GM11168 (cell line): Measurements from ENCODE around the gene MEGF9.

Source experiments
- in situ Hi-C: fragments of 300-500 bp; cut with MboI; formaldehyde crosslinking; loops from one replicate; pipeline ENCODE4 v1.12.0; 2022; ENCODE audit warnings: low sequenced_read_pairs; ENCODE audit not compliant: unreplicated experiment

Gene MEGF9

DNA sequence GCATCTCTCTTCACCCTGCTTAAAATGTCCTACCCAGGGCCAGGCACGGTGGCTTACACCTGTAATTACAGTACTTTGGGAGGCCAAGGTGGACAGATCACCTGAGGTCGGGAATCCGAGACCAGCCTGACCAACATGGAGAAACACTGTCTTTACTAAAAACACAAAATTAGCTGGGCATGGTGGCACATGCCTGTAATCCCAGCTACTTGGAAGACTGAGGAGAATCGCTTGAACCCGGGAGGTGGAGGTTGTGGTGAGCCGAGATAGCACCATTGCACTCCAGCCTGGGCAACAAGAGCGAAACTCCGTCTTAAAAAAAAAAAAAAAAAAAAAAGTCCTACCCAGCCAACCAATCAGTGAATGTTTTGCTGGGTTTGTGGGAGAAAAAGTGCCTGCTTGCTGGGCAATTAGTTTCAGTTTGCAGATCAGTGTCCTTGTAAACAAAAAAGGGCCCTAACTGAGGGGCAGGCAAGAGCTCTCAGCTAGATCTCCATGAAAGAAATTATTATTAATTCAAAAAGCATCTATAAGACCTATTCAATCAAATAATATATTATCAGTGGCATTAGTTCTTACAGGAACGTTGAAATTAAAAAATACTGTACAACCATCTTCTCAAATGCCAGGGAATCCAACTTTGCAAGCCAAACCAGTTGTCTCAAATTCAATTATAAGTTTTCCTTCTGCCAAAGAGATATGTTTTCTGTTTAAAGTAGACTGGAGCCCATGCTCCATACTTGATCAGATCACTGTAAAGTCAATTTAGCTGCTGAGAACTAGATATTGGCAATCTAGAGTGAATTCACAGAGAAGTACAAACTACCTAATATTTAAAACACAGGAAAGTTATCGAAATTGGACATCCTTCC is 3.9 kb downstream of the MEGF9 start:
- in situ Hi-C loops, result no loop called here

DNA sequence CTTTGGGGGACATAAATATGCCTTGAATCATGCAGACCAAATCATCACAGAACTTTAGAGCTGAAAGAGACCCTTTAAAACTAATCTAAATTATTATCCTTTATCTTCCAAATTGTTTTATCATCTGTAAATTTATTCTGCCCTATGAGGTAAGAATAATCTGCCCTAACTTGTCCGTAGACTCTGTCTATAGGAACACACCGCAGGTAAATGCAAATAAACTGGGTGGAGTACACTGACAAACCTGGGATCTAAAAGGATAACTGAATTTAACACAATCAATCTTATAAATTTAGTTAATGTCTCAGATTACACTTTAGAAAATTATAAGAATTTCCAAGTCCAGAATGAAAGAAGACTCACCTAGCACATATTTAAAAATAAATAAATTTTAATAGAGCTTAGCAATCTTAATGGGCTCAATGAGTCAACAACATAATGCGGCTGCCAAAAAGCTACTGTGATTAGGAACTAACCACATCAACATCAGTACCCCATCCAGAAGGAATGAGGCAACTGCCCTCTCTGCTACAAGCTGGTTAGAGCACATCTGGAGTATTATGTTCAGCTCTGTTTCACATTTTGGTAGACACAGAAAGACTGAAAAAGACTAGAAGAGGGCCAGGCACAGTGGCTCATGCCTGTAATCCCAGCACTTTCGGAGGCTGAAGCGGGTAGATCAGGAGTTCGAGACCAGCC is 5.6 kb downstream of the MEGF9 start:
- in situ Hi-C loops, result no loop called here

DNA sequence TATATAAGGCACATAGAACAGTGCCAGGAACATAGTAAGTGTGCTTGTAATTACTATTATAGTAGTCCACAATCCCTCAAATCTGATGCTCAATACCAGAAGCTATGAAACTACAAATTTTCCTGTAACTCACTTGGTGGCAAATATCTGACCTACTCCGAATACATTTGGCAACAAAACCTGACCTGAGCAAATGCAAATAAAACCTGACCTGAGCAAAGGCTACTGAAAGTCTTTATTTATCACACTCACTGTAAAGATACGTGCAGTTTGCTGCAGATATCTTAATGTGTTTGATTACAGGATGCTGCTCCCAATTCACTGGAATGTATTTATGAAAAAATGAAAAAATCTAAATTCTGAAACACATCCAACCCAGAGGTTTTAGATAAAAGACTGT is 7.1 kb downstream of the MEGF9 start:
- in situ Hi-C loops, result no loop called here

DNA sequence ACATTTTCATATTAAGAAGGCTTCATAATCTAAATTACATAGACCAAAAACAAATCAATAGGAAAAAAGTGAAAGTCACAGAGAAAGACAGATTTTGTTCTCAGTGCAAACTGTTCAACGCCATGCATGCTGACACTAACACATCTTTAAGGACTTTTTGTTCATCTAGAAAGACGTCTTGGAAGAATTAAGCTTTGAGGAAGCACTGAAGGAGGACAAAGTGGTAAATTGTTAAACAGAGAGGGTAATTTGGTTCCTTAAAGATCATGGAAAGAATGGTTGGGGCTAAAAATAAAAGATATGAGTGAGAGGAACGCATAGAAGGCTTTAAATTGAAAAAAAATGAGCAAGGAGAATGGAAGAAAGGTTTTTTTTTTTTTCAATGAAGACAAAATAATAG is 9.1 kb downstream of the MEGF9 start:
- in situ Hi-C loops, result no loop called here

DNA sequence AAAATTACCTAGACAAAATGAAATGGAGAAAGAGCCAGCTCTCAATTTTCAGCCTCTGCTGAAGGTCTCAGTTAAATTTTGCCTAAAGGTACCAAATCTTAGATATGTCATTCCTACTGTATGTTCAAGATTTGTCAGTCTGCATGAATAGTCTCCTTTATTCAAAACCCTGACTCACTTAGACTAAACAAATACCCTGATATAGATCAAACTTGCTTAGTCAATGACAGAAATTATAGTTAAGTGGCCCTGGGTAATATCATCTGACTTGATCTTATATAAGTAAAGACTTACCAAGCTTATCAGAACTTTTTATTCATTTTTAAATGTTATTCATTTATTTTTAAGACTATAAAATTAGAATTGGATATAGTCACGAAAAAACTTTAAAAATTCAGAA is 12.2 kb downstream of the MEGF9 start:
- in situ Hi-C loops, result no loop called here

DNA sequence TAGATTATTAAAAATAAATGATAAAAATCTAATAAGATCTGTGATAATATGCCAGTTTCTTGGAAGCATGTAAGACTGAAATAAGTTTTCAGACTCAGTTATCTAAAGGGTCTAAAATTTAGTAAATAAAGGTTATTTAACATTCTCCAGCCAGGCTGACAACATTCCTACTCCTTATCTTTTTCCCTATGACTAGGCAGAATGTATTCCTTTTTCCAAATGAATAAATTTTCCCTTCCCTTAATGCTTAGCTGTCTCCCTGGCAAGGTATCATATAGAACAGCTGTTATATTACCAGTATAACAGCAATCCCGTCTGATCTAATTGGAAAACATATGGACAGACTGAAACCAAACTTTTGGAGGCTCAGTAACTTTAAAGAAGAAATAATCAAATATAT is 13.0 kb downstream of the MEGF9 start:
- in situ Hi-C loops, result no loop called here

DNA sequence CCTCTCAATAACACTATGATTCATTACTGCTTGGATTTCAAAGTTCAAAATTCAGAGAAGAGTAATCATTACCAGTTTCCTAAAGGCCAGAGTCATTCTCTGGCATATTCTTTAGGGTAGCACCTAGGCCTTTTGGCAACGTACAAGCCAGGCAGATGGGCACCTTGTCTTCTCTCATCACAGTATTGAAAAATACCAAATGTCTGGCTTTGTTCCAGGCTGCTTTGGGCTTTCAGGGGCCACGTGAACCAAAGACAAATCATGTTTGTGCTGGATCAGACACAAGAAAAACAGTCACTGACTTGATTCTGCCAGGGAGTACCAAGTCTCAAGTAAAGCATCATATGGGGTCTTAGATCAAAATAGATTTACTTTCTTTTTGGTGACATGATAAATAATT is 15.5 kb downstream of the MEGF9 start:
- in situ Hi-C loops, result no loop called here

DNA sequence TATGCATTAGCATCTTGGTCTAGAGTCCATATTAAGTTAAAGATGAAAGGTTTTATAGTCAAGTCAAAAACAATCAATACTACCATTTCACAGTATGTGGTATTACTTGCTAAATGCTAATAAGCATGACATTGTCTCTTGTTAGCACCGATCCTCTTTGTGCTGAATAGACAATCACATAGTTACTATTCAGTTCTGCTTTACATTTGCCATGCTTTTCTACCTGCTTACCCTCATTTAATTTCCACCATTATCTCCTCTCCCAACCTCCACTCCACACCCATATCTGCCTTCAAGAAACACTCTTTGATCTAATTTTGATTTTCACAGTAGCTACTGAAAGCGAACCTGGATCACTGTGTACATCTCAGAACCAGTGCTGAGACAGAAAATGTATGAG is 16.8 kb downstream of the MEGF9 start:
- in situ Hi-C loops, result no loop called here

DNA sequence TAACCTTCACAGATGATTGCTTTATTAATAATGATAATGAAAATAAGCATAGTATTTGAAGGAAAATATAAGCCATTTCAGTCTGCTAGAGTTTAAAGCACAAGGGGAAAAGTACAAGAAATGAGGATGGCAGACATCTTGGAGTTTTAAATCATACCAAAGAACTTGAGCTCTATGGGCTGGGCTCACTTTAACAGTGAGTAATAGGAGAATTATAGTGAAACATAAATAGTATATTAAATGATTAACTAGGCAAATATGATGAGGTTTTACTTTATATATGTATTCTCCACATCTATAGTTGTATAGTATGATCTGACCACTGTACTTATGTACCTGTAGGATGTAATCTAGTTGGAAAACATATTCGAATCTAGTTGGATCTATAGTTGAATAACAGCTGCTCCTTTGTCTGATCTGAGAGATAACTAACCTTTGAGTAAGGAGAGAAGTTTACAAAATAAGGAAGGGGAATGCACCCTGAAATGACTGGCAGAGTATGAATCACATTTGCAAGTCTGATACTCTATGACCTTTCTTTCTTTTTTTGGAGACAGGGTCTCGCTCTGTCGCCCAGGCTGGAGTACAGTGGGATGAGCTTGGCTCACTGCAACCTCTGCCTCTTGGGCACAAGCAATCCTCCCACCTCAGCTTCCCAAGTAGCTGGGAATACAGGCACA is 17.6 kb downstream of the MEGF9 start:
- in situ Hi-C loops, result no loop called here

DNA sequence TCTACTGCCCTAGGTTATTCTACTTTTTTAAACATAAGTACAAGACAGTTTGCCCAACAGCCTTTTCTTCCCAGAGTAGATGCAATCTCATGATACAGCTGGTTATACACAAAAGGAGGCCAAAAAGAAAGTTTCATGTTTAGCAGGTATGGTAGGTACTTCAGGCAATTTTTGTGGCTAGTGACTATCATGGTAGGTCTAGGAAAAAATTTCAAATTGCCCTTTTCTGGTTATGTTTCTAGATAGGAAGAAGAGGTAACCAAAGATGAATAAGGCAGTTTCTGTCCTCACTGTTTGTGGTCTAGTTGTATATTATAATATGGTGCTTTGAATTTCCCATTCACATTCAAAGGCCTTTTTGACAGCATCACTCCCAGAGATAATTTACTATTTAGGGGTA is 19.7 kb downstream of the MEGF9 start:
- in situ Hi-C loops, result no loop called here

DNA sequence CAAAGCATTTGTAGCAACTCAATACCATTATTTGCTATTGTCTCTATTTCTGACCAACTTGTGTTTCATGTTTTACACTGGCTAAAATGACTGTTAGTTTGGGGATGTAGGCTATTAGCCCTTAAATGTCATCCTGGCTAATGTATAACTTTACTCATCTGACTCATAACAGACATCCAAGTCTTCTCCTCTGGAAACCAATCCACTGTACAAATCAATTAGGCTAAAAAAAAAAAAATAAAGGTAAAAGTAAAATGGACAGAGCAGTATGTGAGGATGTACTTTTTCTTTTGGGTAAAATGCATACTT is 20.6 kb downstream of the MEGF9 start:
- in situ Hi-C loops, result no loop called here

DNA sequence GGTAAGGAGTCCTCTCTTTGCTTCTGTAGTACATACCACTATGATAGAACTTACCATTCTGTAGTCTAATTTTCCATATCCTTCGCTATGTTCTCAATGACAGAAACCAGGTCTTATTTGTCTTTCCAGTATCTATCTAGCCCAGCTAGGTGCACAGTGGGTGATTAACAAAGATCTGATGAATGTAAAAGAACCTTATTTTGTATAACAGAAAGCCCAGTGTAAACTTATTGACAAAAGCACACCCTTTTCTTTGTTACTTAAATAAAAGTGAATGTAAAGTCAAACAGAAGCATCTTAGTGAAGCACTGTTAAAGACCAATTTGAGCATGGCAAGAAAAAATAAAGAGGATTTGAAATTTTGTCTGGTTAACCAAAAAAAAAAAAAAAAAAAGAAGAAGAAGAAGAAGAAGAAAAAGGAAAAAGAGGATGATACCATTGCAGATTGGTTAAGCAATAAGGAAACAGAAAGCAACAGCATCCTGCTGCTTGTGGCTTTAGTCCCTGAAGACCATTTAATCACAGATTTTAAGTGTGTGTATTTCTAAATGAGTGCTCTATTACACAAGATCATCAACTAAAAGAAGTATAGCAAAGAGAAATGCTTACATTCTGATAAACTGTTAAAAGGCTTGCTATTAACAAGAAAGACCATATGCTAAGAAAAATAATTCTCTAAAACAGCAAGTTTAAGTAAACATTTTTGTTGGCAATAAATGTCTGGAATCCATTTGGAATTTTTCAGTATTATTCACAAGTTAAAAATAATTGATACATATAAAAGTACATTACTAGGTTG is 21.2 kb downstream of the MEGF9 start:
- in situ Hi-C loops, result no loop called here

DNA sequence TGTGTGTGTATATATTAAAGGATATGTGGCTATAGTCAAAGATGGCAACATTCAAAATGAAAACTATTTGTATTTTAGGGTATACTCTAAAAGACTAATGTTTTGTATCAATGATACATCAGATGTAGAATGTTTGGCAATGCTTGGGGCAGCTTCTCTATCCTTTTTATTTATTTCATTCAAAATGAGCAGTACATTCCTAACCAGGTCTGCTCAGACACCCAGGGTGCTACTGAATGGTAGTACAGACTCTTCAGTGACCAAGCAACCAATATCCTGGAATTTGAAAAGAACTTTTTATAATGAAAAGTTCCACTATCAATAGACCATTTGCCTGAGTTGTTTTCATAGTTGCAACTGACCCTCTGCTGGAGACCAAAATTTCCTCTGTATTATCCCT is 23.9 kb downstream of the MEGF9 start:
- in situ Hi-C loops, result no loop called here

DNA sequence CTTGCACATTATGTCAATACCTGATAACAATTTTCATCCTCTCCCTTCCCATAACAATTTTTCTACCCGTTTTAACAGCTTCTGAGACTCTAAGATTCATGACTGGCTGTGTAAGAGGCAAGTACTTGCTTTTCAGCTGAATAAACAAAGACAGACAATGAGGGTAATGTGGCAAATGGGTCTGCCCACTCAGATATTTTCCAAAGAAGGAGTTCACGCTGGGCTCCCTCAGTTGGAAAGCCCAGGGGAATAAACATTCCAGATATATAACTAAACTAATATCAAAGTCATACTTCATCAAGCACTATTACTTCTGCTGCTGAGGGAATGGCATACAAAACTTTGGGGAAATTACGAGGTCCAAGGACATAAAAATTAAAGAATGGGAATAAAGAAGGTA is 24.4 kb downstream of the MEGF9 start:
- in situ Hi-C loops, result no loop called here

DNA sequence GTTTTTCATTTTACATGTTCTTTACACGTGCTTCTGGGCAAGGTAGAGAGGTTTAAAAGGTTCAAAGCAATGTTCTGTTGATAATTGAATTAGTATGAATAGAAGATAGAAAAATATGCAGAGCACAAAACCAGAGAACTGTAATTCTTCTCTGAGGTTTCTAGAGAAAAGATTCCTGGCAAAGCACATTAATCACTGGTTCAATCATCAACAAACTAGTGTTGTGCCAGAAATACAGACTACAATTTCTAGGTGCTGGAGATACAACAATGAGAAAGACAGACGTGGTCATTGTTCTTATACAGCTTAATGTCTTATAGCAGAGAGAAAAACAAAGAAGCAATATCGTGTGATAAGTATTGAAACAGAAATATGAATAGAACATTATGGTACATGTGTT is 25.5 kb downstream of the MEGF9 start:
- in situ Hi-C loops, result no loop called here

DNA sequence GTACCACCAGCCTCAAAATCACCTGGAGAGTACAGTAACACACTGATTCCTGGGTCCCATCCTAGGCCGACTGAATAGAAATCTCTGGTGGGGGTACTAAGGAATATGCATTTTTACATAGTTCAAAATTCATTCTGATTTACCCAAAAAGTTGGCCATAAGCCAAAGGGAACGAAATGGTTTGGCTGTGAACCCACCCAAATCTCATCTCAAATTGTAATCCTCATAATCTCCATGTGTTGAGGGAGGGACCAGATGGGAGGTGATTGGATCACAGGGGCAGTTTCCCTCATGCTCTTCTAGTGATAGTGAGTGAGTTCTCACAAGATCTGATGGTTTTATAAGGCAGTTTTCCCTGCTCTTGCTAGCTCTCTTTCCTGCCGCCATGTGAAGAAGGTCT is 31.1 kb downstream of the MEGF9 start:
- in situ Hi-C loops, result no loop called here

DNA sequence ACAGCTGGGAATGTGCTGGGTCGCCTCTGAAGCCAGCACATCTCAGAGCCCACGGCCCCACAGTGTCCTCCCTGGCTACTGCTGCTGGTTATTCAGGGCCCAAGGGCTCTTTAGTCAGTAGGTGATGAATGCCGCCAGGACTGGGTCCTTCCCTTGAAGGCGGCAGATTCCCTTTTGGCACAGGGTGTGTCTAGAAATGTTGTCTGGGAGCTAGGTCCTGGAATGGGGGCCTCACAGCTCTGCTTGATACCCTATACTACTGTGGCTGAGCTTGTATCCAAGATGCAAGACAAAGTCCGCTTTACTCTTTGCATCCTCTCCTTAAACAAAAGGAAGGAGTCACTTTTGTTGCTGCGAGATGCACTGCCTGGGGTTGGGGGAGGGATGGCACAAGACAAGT is 33.1 kb downstream of the MEGF9 start:
- in situ Hi-C loops, result no loop called here

DNA sequence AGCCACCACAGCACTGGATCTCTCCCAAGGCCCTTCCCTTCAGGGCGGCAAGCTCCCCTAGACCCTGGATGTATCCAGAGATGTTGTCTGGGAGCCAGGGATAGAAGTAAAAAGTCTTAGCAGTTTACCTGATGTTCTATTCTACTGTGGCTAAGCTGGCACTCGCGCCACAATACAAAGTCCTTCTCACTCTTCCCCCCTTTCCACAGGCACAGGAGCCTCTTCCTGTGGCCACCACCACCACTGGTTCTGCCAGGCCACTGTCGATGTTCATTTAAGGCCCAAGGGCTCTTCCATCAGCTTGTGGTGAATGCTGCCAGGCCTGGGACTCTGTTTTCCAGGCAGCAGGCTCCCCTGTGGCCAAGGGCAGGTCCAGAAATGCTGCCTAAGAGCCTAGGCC is 33.7 kb downstream of the MEGF9 start:
- in situ Hi-C loops, result no loop called here

DNA sequence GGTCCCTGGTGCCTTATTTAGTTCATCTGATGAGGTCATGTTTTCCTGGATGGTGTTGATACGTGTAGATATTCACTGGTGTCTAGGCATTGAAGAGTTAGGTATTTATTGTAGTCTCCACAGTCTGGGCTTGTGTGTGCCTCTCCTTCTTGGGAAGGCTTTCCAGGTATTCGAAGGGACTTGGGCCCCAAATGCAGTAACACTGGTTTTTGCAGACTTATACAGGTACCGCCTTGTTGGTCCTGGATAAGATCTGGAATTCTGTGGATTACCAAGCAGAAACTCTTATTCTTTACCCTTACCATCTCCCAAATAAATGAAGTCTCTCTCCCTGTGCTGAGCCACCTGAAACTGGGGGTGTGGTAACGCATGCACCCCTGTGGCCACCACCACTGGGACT is 34.1 kb downstream of the MEGF9 start:
- in situ Hi-C loops, result no loop called here

DNA sequence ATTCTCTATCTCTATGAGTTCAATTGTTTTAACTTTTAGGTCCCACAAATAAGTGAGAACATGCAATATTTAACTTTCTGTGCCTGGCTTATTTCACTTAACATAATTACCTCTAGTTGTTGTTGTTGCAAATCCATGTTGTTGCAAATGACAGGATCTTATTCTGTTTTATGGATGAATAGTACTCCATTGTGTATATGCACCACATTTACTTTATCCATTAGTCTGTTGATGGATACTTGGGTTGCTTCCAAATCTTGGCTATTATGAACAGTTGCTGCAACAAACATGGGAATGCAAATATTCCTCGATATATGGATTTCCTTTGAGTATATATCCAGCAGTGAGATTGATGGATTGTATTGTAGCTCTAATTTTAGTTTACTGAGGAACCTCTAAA is 36.3 kb downstream of the MEGF9 start:
- in situ Hi-C loops, result no loop called here
